OCI-LY7 (cell line): ENCODE data around the gene NPY5R. TPM values are rescaled to one million over a fixed set of nuclear protein-coding genes. Genes with fewer than 3 reads are reported as not detected.

Experiments
- BruUV-seq: library from RNA; stranded (reverse); fragments of 400-500 nt; replicated peaks from 2 replicates; lab custom pipeline; 2021; lab: Mats Ljungman, UMichigan
- CTCF ChIA-PET: fragments of 300-600 bp; sonication (Branson Sonifier 250); formaldehyde crosslinking; loops from one replicate; lab custom pipeline; 2022; ENCODE audit warnings: antibody characterized with exemption; ENCODE audit not compliant: unreplicated experiment; lab: Charles Lee
- POLR2A ChIA-PET: fragments of 300-600 bp; sonication (Branson Sonifier 250); formaldehyde crosslinking; loops from one replicate; lab custom pipeline; 2022; ENCODE audit warnings: antibody characterized with exemption; lab: Charles Lee
- DNase-seq: peaks from one replicate; pipeline ENCODE4 v3.0.0-alpha.2; 2015; ENCODE audit warnings: low spot score
- H2AFZ ChIP-seq: fragments of 200-600 bp; sonication (generic), shearing (Covaris generic); 2 replicates; pipeline ENCODE4 v1.6.1; 2014; ENCODE audit warnings: mild to moderate bottlenecking, antibody characterized with exemption, low read length, moderate library complexity
- H3K27ac ChIP-seq: fragments of 200-600 bp; sonication (generic); 2 replicates; pipeline ENCODE4 v1.5.1; 2014; ENCODE audit warnings: mixed run types, low read depth, mild to moderate bottlenecking, moderate library complexity, low read length, inconsistent platforms; ENCODE audit not compliant: poor library complexity, severe bottlenecking
- H3K36me3 ChIP-seq: fragments of 200-600 bp; sonication (generic); 2 replicates; pipeline ENCODE4 v1.6.1; 2014; ENCODE audit warnings: mild to moderate bottlenecking, antibody characterized with exemption, low read length, moderate library complexity, mixed read lengths; ENCODE audit not compliant: insufficient read depth
- H3K4me1 ChIP-seq: fragments of 200-600 bp; sonication (generic); 2 replicates; pipeline ENCODE4 v1.5.1; 2014; ENCODE audit warnings: mild to moderate bottlenecking, low read length; ENCODE audit not compliant: insufficient read depth, poor library complexity, severe bottlenecking
- H3K4me2 ChIP-seq: fragments of 200-600 bp; sonication (generic); 2 replicates; pipeline ENCODE4 v1.6.1; 2014; ENCODE audit warnings: mild to moderate bottlenecking, low read length
- H3K4me3 ChIP-seq: fragments of 200-600 bp; sonication (generic); 2 replicates; pipeline ENCODE4 v1.5.1; 2014; ENCODE audit warnings: mild to moderate bottlenecking, low read depth, low read length; ENCODE audit not compliant: poor library complexity, severe bottlenecking
- H3K79me2 ChIP-seq: fragments of 200-600 bp; sonication (generic); 2 replicates; pipeline ENCODE4 v1.6.1; 2016; ENCODE audit warnings: low read depth, mild to moderate bottlenecking, low read length, moderate library complexity, mixed read lengths; ENCODE audit not compliant: insufficient read depth
- H3K9me2 ChIP-seq: fragments of 200-600 bp; sonication (generic); 2 replicates; pipeline ENCODE4 v1.6.1; 2016; ENCODE audit warnings: mild to moderate bottlenecking, low read length, mixed read lengths; ENCODE audit not compliant: insufficient read depth
- H3K9me3 ChIP-seq: fragments of 200-600 bp; sonication (generic); 2 replicates; pipeline ENCODE4 v1.6.1; 2014; ENCODE audit warnings: mild to moderate bottlenecking, mixed run types, low read length, mixed read lengths
- H4K20me1 ChIP-seq: fragments of 200-600 bp; sonication (generic); 2 replicates; pipeline ENCODE4 v1.6.1; 2014; ENCODE audit warnings: mild to moderate bottlenecking, antibody characterized with exemption, low read length, moderate library complexity, mixed read lengths; ENCODE audit not compliant: insufficient read depth
- CTCF ChIP-seq: fragments of 200-600 bp; sonication (generic); conservative IDR thresholded peaks from 2 replicates; pipeline ENCODE4 v1.5.1; 2014; ENCODE audit warnings: mild to moderate bottlenecking, antibody characterized with exemption, low read length, moderate library complexity, mixed read lengths
- EZH2phosphoT487 ChIP-seq: fragments of 200-600 bp; sonication (generic); IDR thresholded peaks from 2 replicates; pipeline ENCODE4 v1.6.1; 2018; ENCODE audit warnings: low read depth, borderline replicate concordance, mild to moderate bottlenecking, mixed run types, antibody characterized with exemption, low read length, moderate library complexity, mixed read lengths
- intact Hi-C: fragments of 100-400 bp; cut with micrococcal nuclease; formaldehyde crosslinking; loops from one replicate; pipeline ENCODE4 v1.10.0; 2022; ENCODE audit not compliant: unreplicated experiment
- total RNA-seq, 2 experiments: library from RNA; depleted of rRNA in 1 of 2; stranded (reverse); fragments of >200 nt in 1 of 2; shearing (Covaris generic) in 1 of 2; gene quantifications; 2 replicates each; pipeline ENCODE4 v1.2.3, GENCODE V29; 2014 to 2022

NPY5R gene
- total RNA-seq, 2 experiments from 2014 or later: not detected

- Histone ChIP-seq H3K4me1 (no peaks in the 10 kb centered on the region), H3K4me2 (no peak overlapping the region), H3K4me3 (no peak overlapping the region), H3K36me3 (no peaks in the 10 kb centered on the region), H3K27ac (no peak overlapping the region), H4K20me1 (no peaks in the 10 kb centered on the region), H3K79me2 (no peaks in the 10 kb centered on the region), H2AFZ (no peak overlapping the region), H3K9me2 (no peaks in the 10 kb centered on the region), H3K9me3 (no peaks in the 10 kb centered on the region)
- CTCF ChIA-PET: no interaction called here
- no TSS peak for BruUV-seq
- TF ChIP-seq CTCF: no peak
- no peak for TF ChIP-seq EZH2phosphoT487
- POLR2A ChIA-PET: interaction anchor here (0.6 kb wide), 1 partner anchor 152 kb away, joined by 3 read pairs; no protein-coding TSS in a partner anchor
- DNase-seq: no peak
- intact Hi-C loops: no loop called here
Measured at GRCh38 chr4:163385466-163385865, 41.8 kb downstream of the NPY5R start.

GRCh38 chr4:163391756-163392155 is 48.1 kb downstream of the NPY5R start:
- Histone ChIP-seq H2AFZ (no peak overlapping the region), H3K9me3 (no peaks in the 10 kb centered on the region), H3K36me3 (no peaks in the 10 kb centered on the region), H3K27ac (no peak overlapping the region), H4K20me1 (no peaks in the 10 kb centered on the region), H3K4me3 (no peak overlapping the region), H3K9me2 (no peaks in the 10 kb centered on the region), H3K79me2 (no peaks in the 10 kb centered on the region), H3K4me2 (no peak overlapping the region), H3K4me1 (no peaks in the 10 kb centered on the region)
- ChIA-PET POLR2A (interaction anchor here (0.6 to 0.7 kb wide), 2 partner anchors 326 to 816 kb away, joined by 3 read pairs; no protein-coding TSS in a partner anchor), CTCF (no interaction called here)
- no TSS peak for BruUV-seq
- intact Hi-C loops: no loop called here
- no peak for DNase-seq
- TF ChIP-seq CTCF (no peak), EZH2phosphoT487 (no peak)

GRCh38 chr4:163392328-163392727 is 48.6 kb downstream of the NPY5R start:
- Histone ChIP-seq H3K79me2 (no peaks in the 10 kb centered on the region), H3K9me3 (no peaks in the 10 kb centered on the region), H3K4me2 (no peak overlapping the region), H2AFZ (no peak overlapping the region), H3K9me2 (no peaks in the 10 kb centered on the region), H3K4me3 (no peak overlapping the region), H3K4me1 (no peaks in the 10 kb centered on the region), H4K20me1 (no peaks in the 10 kb centered on the region), H3K27ac (no peak overlapping the region), H3K36me3 (no peaks in the 10 kb centered on the region)
- BruUV-seq: no TSS peak
- no peak for DNase-seq
- TF ChIP-seq CTCF: no peak
- no peak for TF ChIP-seq EZH2phosphoT487
- intact Hi-C loops: no loop called here
- CTCF ChIA-PET: no interaction called here
- POLR2A ChIA-PET: interaction anchor here (0.6 to 0.7 kb wide), 2 partner anchors 327 to 815 kb away, joined by 3 read pairs; no protein-coding TSS in a partner anchor
